Hypothalamus (tissue), 51 donors: ENCODE measurements around the gene PRKAR2A.
"Not testable (repeated sequence)": the region's sequence is repeated elsewhere in the genome, so short reads cannot be mapped to it uniquely, and the experiment has no call there.

Experiments
- DNase-seq, 51 donors: peaks; one replicate each; lab custom pipeline; 2025; lab: John Stamatoyannopoulos, UW

PRKAR2A gene

GRCh38 chr3:48738144-48738536 lies 109.5 kb downstream of the PRKAR2A start:
- no peak for DNase-seq

- not testable (repeated sequence) for DNase-seq
These were observed 112.5 kb downstream of the PRKAR2A start for GRCh38 chr3:48735075-48735767.

GRCh38 chr3:48734541-48734940 lies 113.1 kb downstream of the PRKAR2A start:
- not testable (repeated sequence) for DNase-seq

- DNase-seq = not testable (repeated sequence)
These were observed 113.7 kb downstream of the PRKAR2A start for GRCh38 chr3:48733752-48734518.

- no peak for DNase-seq
These were observed 120.2 kb downstream of the PRKAR2A start for GRCh38 chr3:48727511-48727910.

- DNase-seq = not testable (repeated sequence)
These were observed 122.4 kb downstream of the PRKAR2A start for GRCh38 chr3:48725185-48725855.

- DNase-seq = no peak
These were observed 123.9 kb downstream of the PRKAR2A start for GRCh38 chr3:48723725-48724124.

GRCh38 chr3:48723293-48723692 lies 124.4 kb downstream of the PRKAR2A start:
- DNase-seq = not testable (repeated sequence)

GRCh38 chr3:48716982-48717746 lies 130.5 kb downstream of the PRKAR2A start, which contains the start of gene IP6K2:
IP6K2 (minus strand) TSS chr3:48717221; CDS start chr3:48695291, 21,930 bp downstream.
- peak; percentile 79 to 99 (median 97) for DNase-seq

GRCh38 chr3:48716508-48716981 lies 131.1 kb downstream of the PRKAR2A start:
- DNase-seq = peak in 7 of 51 donors; percentile 2 to 62 (median 38)

- peak in 4 of 51 donors; percentile 5 to 19 (median 12) for DNase-seq
These were observed 132.4 kb downstream of the PRKAR2A start for GRCh38 chr3:48715174-48715800.

GRCh38 chr3:48711727-48712126 lies 135.9 kb downstream of the PRKAR2A start:
- no peak for DNase-seq

GRCh38 chr3:48709051-48709461 lies 138.6 kb downstream of the PRKAR2A start:
- peak in 1 of 51 donors; percentile 3 for DNase-seq

- DNase-seq = peak in 1 of 51 donors; percentile 7
These were observed 139.2 kb downstream of the PRKAR2A start for GRCh38 chr3:48708481-48708889.

GRCh38 chr3:48707157-48707556 lies 140.5 kb downstream of the PRKAR2A start:
- no peak for DNase-seq

GRCh38 chr3:48702320-48702920 lies 145.3 kb downstream of the PRKAR2A start:
- no peak for DNase-seq

GRCh38 chr3:48700731-48701405 lies 146.8 kb downstream of the PRKAR2A start:
- no peak for DNase-seq

GRCh38 chr3:48698891-48699290 lies 148.8 kb downstream of the PRKAR2A start:
- no peak for DNase-seq

GRCh38 chr3:48697952-48698351 lies 149.7 kb downstream of the PRKAR2A start:
- no peak for DNase-seq
